ENCODE measurements around the gene CREB3L1.

DNA sequence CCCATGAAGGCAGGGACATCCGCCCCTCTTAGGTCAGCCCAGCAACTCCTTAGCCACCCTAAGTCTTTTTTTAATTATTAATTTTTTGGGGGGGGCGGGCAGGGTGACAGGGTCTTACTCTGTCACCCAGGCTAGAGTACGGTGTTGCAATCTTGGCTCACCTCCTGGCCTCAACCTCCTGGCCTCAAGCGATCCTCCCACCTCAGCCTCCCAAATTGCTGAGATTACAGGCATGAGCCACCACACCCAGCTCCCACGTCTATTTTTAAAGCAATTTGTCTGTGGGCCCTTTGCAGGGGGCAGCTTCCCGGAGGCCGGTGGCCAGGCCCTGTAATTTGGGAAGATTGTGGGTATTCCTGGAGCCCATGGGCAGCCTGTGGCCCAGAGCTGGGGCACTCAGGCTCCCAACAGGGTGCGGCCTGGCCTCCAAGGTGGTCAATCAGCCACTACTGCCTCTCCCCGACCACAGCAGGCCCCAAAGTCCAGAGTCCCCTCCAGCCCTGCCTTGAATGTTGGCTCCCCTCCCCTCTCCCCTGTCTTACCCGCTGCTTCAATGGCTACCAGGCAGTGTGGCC, 27.2 kb downstream of the CREB3L1 start:
- no peak for TF ChIP-seq POLR2A (IDR thresholded peaks at IDR 0.05)
- TF ChIP-seq, protein P1, sequence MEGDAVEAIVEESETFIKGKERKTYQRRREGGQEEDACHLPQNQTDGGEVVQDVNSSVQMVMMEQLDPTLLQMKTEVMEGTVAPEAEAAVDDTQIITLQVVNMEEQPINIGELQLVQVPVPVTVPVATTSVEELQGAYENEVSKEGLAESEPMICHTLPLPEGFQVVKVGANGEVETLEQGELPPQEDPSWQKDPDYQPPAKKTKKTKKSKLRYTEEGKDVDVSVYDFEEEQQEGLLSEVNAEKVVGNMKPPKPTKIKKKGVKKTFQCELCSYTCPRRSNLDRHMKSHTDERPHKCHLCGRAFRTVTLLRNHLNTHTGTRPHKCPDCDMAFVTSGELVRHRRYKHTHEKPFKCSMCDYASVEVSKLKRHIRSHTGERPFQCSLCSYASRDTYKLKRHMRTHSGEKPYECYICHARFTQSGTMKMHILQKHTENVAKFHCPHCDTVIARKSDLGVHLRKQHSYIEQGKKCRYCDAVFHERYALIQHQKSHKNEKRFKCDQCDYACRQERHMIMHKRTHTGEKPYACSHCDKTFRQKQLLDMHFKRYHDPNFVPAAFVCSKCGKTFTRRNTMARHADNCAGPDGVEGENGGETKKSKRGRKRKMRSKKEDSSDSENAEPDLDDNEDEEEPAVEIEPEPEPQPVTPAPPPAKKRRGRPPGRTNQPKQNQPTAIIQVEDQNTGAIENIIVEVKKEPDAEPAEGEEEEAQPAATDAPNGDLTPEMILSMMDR (IDR thresholded peaks at IDR 0.05): no peak

Measured in right lobe of liver (tissue), 4 donors.